Measurements from ENCODE around the gene SLC22A2. TPM values are rescaled to one million over a fixed set of nuclear protein-coding genes. Genes with fewer than 3 reads are reported as not detected.
A peak's percentile ranks its signal among the peaks of the same experiment; 100 is the strongest.

The SLC22A2 gene
- total RNA-seq, 1 experiment from 2014 or later, result 0.96 TPM

- CTCF ChIA-PET, result no interaction called here
- DNase-seq (ENCODE audit: low spot score) (no peak), ATAC-seq (peak; percentile 26; the same call in 1 of the 2 replicates)
- Mint-ChIP-seq H3K27me3 (ENCODE audit: low read depth) (peaks cover 4% of the 10 kb centered on the region; the same call in 1 of the 2 replicates), H3K9me3 (peaks cover 20% of the 10 kb centered on the region), H3K27ac (peak overlapping the region; percentile 33; the same call in 1 of the 2 replicates), H3K4me1 (peaks cover 30% of the 10 kb centered on the region), H3K36me3 (peaks cover 4% of the 10 kb centered on the region; the same call in 1 of the 2 replicates), H3K4me3 (no peak overlapping the region)
- POLR2A ChIA-PET, result no interaction called here
- TF ChIP-seq HMGXB4 (CRISPR knock-in tag; IDR thresholded peaks at IDR 0.05) (no peak), ZNF281 (CRISPR knock-in tag; IDR thresholded peaks at IDR 0.05) (0 out of 2 replicates have a peak, but pooled peaks have one; percentile 39), ZSCAN18 (CRISPR knock-in tag; IDR thresholded peaks at IDR 0.05) (no peak), ELF4 (CRISPR knock-in tag; IDR thresholded peaks at IDR 0.05; ENCODE audit: low read depth) (no peak)
Observed at GRCh38 chr6:160278786-160279310, 20.2 kb upstream of the SLC22A2 start.

- DNase-seq (ENCODE audit: low spot score) (no peak), ATAC-seq (no peak)
- POLR2A ChIA-PET, result no interaction called here
- TF ChIP-seq GABPB1 (CRISPR knock-in tag; IDR thresholded peaks at IDR 0.05) (no peak), HMGA2 (CRISPR knock-in tag; IDR thresholded peaks at IDR 0.05) (no peak), MXD4 (CRISPR knock-in tag; IDR thresholded peaks at IDR 0.05; ENCODE audit: borderline replicate concordance) (no peak), AFF4 (CRISPR knock-in tag; IDR thresholded peaks at IDR 0.05; ENCODE audit: borderline replicate concordance) (no peak), ZNF232 (CRISPR knock-in tag; IDR thresholded peaks at IDR 0.05) (no peak), MYBL2 (CRISPR knock-in tag; IDR thresholded peaks at IDR 0.05) (no peak), IRF2 (CRISPR knock-in tag; IDR thresholded peaks at IDR 0.05; ENCODE audit: borderline replicate concordance, low read depth) (no peak)
- Mint-ChIP-seq H3K27me3 (ENCODE audit: low read depth) (peaks cover 4% of the 10 kb centered on the region; the same call in 1 of the 2 replicates), H3K4me3 (no peak overlapping the region), H3K27ac (no peak overlapping the region), H3K4me1 (peaks cover 32% of the 10 kb centered on the region), H3K36me3 (peaks cover 4% of the 10 kb centered on the region; the same call in 1 of the 2 replicates), H3K9me3 (peaks cover 20% of the 10 kb centered on the region)
- CTCF ChIA-PET, result no interaction called here
Observed at GRCh38 chr6:160278311-160278710, 19.7 kb upstream of the SLC22A2 start.

GRCh38 chr6:160277546-160277945, 18.9 kb upstream of the SLC22A2 start:
- ChIA-PET CTCF (interaction anchor here (1.0 kb wide), 1 partner anchor 56 kb away, joined by 5 read pairs; no protein-coding TSS in a partner anchor), POLR2A (no interaction called here)
- Mint-ChIP-seq H3K27ac (no peak overlapping the region), H3K4me1 (peaks cover 33% of the 10 kb centered on the region), H3K4me3 (no peak overlapping the region), H3K9me3 (peaks cover 20% of the 10 kb centered on the region), H3K36me3 (peaks cover 4% of the 10 kb centered on the region; the same call in 1 of the 2 replicates), H3K27me3 (ENCODE audit: low read depth) (peaks cover 4% of the 10 kb centered on the region; the same call in 1 of the 2 replicates)
- DNase-seq (ENCODE audit: low spot score) (no peak), ATAC-seq (no peak; the same call in 1 of the 2 replicates)
- TF ChIP-seq OVOL2 (CRISPR knock-in tag; IDR thresholded peaks at IDR 0.05; ENCODE audit: borderline replicate concordance) (no peak), ZNF423 (CRISPR knock-in tag; IDR thresholded peaks at IDR 0.05) (no peak), NFE2L1 (CRISPR knock-in tag; IDR thresholded peaks at IDR 0.05) (no peak)
